DMS 273 treated with DMSO at 0.1 percent for 48 hours (cell line): ENCODE results near the gene CCDC57.

ENCODE experiments used
- DNase-seq: peaks from one replicate; lab custom pipeline; 2025; lab: John Stamatoyannopoulos, UW

CCDC57 gene

DNA sequence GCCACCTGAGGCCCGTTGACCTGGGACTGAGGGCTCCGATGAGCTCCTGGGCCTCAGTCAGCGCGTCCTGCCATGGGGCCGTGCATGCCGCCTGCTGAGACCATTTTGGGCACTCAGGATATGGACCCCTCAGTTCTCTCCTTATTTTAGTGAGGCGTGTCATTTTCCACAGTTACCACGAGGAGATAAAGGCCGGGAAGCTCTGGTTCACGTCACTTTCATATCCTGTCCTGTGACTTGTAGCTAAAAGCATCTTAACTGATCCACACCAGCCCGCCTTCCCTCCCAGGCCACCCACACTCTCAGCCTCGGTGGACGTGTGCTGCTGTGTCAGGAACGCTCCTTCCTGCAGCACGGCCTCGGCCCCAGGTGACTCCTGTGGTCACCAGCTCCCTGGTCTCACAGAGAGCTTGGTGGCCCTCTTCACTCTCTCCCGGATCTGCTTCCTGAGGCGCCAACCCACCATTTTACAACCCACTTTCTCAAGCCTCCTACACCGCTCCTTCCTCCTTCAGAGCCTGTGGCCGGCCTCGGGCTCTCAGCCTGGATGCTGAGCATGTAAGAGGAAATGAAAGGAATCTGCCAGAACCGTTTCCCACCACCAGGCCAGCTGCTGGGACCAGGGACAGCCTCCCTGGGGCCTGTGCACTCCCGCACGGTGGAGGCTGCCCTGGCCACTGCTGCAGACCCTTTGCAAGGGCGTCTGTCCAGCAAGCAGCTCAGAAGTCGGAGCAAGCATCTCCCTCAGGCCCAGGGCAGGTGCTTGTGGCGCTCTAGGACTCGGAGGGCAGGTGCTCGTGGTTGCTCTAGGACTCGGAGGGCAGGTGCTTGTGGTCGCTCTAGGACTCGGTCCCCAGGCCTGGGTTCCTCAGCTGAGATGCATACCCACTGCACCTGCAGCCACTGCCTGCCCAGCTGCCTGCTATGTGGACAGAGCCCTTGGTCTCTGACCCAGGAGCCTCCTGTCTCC is 90.7 kb downstream of the CCDC57 start:
- DNase-seq = no peak

DNA sequence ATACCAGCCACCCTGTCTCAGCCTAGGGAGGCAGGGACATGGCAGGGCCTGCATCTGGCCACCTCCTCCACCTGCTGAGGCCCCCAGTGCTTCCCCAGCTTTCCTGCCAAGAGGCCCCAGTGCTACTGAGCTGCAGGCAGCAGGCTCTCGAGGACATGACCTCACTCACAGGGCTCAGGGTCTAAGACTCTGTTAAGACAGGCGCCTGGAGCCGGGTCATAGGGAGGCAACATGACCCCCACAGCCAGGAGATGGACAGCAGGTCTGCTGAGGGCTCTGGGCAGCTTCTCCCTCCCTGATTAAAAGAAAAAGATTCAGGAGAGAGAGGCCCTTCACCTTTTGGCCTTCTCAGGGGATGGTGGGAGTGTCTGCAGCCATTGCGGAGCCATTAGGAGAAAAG is 91.4 kb downstream of the CCDC57 start:
- no peak for DNase-seq

DNA sequence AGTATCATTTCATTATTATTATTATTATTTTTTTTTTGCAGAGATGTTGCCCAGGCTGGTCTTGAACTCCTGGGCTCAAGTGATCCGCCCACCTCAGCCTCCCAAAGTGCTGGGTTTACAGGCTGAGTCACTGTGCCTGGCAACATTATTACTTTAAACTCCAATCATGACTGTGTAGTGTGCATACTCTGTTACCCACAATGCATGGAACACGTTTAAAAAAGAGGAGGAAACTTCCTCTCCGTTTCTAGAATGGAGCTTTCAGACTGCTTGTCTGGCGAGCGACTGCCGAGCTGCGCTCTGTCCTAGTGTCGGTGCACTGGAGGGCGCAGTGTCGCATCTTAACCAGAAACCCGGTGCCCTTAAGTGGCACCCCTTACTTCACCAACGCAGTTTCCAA is 92.5 kb downstream of the CCDC57 start:
- DNase-seq = no peak

DNA sequence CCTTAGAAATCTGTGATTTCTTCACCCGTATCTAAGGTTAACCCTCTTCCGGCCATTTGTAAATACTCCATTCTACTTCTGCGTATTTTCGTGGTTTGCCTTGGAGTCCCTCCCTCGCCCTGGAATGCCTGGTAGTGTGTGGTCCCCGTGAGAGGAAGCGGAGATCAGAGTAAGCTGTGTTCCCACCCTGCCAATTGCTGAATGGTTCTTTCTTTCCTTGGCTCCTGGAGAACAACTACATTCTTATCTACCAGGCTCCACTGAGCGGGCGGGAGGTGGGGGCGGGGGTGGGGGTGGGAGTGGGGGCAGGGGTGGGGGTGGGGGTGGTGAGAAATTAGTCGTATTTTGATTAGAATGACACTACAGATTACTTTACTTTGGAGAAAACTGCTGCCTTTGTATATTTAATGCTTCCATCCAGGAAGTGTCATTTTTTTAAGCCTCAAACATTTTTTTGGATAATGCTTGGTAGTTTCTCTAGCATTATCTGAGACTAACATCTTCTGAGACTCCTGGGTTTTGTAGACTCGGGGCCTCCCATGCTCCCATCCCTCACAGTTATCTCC is 93.7 kb downstream of the CCDC57 start:
- no peak for DNase-seq

DNA sequence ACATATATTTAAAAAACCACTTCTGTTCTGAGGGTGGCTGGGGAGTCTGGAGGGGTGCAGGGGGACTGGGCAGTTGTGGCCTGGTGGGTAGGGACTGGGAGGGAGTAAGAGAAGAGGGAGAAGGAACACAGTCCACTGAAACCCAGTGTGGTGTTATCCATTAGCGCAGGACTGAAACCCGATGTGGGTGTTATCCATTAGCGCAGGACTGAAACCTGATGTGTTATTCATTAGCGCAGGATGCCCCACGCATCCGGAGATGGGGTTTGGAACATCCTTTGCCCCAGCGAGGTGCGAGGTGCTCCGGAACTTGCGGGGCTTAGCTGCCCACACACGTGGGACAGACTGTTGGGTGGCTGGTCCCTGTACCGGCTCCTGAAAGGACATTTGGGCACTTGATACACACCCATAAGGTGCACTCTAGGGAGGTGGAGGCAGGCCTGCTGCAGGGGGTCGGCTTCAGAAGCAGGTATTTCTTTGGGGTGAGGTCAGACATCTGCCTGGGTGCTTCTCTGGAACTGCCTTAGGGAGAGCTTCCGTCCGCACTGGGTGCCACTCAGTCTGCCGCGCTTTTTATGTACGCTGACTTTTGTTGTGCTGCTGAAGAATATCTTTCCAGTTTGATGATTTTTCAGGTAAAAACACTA is 94.4 kb downstream of the CCDC57 start:
- no peak for DNase-seq

DNA sequence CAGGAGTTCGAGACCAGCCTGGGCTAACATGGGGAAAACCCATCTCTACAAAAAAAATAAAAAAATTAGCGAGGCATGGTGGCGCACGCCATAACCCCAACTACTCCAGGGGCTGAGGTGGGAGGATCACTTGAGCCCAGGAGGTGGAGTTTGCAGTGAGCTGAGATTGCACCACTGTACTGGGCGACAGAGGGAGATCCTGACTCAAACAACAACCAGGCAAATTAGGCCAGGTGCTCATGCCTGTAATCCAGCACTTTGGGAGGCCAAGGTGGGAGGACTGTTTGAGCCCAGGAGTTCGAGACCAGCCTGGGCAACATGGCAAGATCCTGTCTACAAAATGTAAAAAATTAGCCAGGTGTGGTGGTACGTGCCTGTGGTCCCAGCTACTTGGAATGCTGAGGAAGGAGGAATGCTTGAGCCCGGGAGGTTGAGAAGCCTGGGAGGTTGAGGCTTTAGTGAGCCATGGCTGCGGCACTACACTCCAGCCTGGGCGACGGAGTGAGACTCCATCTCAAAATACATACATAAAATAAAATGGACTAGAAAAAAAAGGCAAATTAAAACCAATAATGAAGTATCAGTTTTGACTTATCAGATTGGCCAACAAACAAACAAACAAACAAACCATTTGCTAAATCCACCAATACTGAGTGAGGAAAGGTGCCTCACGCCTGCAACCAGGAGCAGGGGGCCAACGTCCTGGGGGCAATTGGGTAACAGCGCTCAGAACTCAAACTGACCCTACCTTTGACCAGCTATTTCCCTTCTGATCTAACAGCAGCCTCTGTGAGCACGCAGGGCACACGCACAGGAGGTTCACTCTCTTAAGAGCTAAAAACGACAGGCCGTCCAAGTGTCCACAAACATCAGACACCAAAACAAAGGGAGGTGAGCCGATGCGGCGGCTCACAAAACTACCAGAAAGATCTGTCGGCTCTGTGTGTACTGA is 95.2 kb downstream of the CCDC57 start:
- no peak for DNase-seq

DNA sequence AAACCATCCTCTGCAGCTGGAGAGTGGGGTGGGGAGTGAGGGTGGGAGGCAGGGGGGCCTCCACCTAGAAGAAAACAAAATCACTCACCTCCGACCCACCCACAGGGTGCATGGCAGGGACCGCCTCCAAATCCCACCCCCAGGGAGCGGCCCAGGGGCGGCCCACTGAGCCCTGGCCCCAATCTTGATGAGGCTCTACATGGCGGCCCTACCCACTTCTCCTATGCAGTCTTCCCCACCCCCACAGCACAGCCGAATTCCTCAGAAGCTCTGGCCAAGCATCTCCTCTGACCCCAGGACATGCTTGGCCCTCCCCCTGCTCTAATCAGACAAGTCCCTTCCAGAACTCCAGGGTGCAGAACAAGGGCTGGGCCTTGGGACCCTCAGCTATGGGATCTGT is 96.4 kb downstream of the CCDC57 start:
- DNase-seq = no peak

DNA sequence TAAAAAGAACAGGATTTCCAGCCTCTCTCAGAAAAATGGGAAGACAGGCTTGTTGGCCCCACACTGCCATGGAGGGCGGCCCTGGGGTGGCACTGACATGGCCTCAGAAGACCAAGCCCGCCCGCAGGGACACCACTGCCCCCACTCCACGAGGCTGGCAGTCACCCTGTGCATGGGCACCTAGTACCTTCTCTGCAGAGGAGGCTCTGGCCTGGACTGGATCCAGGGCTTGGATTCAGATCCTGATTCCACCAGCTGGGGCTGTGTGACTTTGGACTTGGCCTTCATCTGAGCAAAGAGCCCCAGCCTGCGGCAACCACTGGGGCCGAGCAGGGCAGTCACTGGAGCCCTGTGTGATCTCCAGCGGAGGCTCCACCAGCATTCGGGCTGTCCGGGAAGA is 97.8 kb downstream of the CCDC57 start:
- no peak for DNase-seq

DNA sequence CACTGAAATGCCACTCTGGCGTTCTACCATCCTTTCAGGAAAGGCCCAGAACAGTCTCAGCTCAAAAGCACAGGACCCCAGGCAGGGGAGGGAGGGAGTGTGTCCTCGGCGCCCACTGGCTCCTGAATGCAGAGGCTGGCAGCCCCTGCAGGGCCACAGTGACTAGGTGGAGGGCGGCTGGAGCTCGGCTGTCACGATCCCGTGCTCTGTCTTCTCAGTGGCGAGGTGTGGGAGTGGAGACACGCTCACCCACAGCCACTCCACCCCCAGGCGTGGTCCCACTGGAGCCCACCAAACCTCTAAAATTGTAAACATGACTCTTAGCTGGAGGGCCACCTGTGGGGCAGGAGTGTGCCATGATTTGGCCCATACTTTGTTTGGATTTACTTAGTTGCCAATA is 98.2 kb downstream of the CCDC57 start:
- DNase-seq = no peak

DNA sequence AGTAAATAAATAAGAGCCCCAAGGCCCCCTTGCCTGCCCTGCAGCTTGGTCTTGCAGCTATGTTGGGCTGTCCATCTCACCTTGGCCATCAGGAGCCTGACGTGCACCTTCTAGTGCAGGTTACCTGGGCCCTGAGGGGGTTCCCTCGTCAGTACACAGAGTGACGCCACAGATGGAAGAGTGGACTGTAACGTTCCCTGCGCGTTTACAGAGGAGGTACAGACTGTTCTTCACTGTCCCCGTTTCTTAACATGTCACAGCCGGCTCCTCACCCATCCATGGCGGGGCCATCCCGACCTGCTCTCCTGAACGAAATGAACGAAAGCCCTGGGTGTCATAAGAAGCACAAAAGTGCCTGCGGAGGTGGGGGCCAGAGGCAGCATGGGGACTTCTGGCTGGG is 98.7 kb downstream of the CCDC57 start:
- DNase-seq = no peak

DNA sequence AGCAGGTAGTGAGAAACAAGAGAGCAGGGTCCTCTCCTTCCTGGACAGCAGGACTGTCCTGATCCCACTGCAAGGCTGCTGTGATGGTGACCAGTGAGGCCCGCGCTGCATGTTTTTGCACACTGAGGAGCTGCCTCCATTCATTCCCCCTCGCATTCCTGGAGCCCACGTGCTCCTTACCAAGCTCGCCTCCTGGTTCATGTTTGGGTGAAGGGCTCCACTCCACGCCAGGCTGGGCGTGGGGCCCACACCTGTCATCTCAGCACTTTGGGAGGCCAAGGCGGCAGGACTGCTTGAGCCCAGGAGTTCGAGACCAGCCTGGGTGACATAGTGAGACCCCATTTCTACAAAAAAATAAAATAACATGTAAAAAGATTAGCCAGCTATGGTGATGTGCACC is 99.2 kb downstream of the CCDC57 start:
- DNase-seq = no peak

DNA sequence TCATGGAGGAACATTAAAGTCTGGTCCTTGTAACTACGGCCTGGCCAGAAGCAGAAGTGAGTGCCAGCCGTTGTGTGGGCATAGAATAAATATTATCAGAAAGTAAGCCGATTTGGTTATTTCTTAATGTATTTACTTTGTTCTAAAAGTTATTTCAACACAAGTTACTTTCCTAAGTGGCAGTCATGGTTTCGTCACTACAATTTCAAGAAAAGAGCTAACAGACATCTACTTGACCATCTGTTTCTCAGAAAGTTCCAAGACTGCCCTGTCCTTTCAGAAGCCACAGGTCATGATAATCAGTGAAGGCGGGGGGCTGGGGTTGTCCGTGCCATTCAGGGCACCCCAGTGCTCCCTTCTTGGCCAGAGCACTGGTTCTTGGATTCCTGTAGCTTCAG is 99.7 kb downstream of the CCDC57 start:
- DNase-seq = no peak

DNA sequence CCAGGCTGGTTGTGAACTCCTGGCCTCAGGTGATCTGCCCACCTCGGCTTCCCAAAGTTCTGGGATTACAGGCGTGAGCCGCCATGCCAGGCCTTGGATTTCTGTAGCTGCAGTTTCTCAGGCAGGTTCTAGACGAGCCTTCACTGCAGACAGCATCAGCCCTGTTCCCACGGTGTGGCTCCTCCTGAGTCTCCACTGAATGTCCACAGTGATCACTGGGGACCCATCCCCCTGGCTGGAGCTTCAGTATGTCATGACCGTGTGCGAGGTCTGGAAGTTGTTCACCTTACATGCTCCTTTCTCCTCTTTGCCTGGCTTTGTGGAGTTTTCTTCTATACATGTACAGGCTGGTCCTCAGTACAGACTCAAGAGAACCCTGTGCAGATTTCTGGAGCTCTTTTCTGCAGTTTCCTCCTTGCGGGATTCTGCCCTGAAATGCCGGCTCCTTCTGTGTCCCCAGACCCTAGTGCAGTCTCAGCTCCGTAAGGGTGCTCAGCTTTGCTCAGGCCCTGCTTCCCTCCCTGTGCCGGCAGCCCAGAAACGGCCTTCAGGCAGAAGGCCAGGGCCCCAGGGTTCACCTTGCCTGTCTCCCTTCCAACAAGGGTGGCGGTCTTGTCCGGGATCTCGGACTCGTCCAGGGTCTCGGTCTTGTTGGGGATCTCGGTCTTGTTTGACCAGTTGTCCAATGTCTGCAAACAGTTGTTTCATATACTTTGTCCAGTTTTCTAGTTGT is 100.3 kb downstream of the CCDC57 start:
- DNase-seq = no peak

DNA sequence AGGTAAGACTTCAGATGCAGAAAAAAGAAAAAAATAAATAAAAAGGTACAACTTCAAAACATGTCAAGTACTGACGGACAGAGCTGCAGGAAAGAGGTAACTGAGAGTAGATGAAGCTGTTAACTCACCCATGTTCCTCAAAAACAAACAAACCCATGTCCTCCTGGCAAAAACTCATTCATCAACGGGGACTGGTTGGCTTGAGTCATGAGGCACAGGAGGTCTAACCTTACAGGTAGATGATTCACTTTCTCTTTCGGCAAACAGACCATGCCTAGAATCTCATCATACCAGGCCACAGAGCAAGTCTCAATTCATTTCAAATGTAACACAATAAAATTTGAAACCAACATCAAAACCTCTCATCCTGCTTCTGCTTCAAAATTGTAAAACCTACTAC is 102.3 kb downstream of the CCDC57 start:
- DNase-seq = no peak

DNA sequence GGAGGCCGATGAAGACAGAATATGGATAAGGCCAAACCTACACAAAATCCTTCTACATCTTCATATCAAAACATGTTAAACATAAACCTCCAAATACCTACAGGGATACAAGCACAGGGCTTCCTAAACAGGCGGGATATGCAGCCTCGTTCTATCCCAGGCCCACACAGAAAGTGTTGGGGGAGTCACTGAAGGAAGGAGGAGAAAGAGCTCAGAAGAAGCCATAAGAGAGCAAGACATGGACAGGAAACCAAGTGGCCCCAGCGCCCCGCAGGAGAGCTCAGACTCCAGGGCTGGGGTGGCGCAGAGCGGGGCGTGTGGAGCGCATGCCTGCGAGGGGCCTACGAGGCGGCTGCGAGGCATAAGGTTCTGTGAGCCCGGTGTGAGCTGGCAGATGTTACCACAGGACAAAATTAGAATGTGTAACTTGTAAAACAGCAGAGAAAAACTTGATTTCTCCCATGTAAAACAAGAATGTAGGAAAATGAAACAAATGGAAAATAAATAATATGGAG is 103.6 kb downstream of the CCDC57 start:
- DNase-seq = no peak

DNA sequence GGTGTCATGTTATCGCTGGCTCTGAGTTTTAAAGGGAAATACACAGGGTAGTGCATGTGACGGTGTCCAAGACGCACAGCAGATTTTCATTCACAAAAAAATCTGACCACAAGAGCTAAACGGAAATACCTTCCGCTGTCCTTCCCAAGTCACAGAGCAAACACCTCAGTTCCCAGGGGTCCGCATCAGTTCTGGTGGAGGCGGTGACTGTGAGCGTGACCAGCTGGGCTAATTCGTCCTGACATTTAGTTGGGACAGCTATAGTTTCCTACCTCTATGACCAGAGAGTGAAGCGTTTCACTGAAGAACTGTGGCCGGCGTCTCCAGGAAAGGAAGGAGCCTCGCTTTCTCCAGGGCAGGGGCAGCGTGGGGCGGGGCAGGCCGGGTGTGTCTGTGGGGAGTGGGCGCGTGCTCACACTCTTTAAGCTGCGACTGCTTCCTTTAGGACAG is 104.1 kb downstream of the CCDC57 start:
- no peak for DNase-seq

DNA sequence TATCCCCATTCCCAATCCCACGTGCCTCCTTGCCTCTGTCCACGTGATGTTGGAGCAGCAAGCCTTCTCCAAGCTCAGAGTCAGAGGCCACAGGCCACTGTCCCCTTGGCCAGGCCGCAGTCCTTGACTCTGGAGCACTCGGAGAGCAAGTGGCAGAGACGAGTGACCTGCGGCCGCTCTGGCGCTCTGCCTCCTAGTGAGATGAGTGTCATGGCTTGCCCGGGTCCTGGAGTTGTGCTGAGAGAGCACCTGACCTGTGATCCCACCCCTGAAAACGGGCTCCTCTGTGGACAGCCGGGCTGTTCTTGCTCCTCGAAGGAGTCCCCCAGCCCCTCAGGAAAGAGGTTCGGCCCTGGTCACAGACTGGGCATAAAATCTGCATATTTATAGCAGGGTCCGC is 104.6 kb downstream of the CCDC57 start:
- no peak for DNase-seq

DNA sequence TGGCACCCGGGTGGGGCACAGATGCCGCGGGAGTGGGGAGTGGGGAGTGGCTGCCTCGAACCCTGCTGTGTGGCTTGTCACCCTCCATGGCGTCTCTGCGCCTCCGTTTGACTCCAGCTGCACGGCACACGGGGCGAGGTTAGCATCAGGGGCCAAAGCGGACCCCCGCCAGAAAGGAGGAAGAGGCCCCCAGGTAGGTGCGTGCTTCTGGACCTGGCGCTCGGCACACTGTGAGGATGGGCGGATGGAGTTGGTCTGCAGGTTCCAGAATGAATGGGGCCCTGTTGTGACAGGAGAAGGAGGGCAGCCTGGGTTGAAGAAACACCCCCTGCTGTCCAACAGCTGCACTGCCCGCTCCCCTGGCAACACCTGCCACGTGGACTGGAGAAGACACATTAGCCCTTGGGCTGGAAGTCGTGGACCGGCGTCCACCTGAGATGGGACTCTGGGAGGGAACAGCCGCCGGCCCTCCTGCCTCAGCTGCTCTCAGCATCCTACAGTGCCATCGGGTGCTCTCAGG is 105.2 kb downstream of the CCDC57 start:
- no peak for DNase-seq

DNA sequence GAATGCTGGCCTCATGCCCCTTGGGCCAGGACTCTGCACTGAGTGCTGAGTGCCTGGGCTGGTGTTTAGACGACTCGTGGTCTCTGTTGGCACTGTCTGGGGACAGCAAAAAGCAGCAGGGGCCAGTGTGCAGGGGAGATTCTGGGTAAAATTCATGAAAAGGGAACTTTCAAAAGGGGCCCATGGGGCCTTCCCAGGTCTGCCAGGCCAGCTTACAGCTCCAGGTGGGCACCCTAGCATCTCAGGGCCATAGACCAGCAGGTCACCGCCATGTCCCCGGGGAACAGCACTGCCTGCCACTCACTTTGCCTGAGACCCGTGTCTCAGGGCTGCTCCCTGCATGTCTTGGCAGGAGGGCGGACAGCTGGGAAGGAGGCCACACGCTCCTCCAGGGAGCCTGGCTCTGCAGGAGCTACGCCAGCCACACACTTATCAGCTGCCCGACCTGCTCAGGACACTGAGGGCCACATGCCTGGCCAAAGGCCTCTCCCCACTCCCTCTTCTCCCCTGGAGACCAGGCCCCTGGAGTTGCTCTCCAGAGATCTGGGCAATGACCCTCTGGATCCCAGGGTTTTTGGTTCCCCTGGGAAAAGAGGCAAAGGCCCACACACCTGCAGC is 105.8 kb downstream of the CCDC57 start:
- DNase-seq = no peak
